Kidney (tissue), 14 donors: ENCODE measurements around the gene ABHD17A. TPM values are rescaled to one million over a fixed set of nuclear protein-coding genes. Genes with fewer than 3 reads are reported as not detected.
A peak's percentile ranks its signal among the peaks of the same experiment; 100 is the strongest.

ENCODE experiments used
- DNase-seq, 5 donors: peaks; one replicate each; pipeline ENCODE4 v3.0.0-alpha.2; 2013 to 2020
- FAIRE-seq: peaks from 2 replicates; lab custom pipeline; 2012; peaks lifted over from hg19 to GRCh38; lab: Jason Lieb, UNC
- H3K27ac ChIP-seq, 2 donors: one replicate each; pipeline ENCODE4 v1.7.0; 2013; ENCODE audit warnings: low read depth in 2 of 2, low read length in 2 of 2, inconsistent platforms in 1 of 2
- H3K27me3 ChIP-seq: one replicate; pipeline ENCODE4 v1.7.1; 2013; ENCODE audit warnings: low read length, inconsistent platforms; ENCODE audit not compliant: control insufficient read depth, insufficient read depth
- H3K36me3 ChIP-seq, 3 donors: one replicate each; pipeline versions ENCODE4 v1.7.0 to v1.7.1; 2013; ENCODE audit warnings: low read length in 3 of 3, control low read depth in 1 of 3, inconsistent platforms in 1 of 3; ENCODE audit not compliant: insufficient read depth in 3 of 3, control insufficient read depth in 2 of 3
- H3K4me1 ChIP-seq, 3 donors: one replicate each; pipeline versions ENCODE4 v1.7.0 to v1.7.1; 2013; ENCODE audit warnings: low read length in 3 of 3, inconsistent platforms in 1 of 3, low read depth in 1 of 3; ENCODE audit not compliant: control insufficient read depth in 2 of 3, insufficient read depth in 2 of 3
- H3K4me3 ChIP-seq, 3 donors: one replicate each; pipeline versions ENCODE4 v1.7.0 to v1.8.1; 2013; ENCODE audit warnings: low read length in 3 of 3, control low read depth in 1 of 3, inconsistent platforms in 1 of 3
- H3K9ac ChIP-seq, 3 donors: one replicate each; pipeline versions ENCODE4 v1.7.0 to v1.7.1; 2013; ENCODE audit warnings: low read length in 3 of 3, control low read depth in 1 of 3, inconsistent platforms in 1 of 3
- H3K9me3 ChIP-seq, 3 donors: one replicate each; pipeline versions ENCODE4 v1.7.0 to v1.7.1; 2013; ENCODE audit warnings: low read length in 3 of 3, control low read depth in 1 of 3, inconsistent platforms in 1 of 3; ENCODE audit not compliant: control insufficient read depth in 2 of 3, insufficient read depth in 1 of 3
- CTCF ChIP-seq: IDR thresholded peaks from 3 replicates; pipeline ENCODE4 v1.5.1; 2012; ENCODE audit warnings: mild to moderate bottlenecking, moderate library complexity, borderline replicate concordance; ENCODE audit not compliant: insufficient read depth; ENCODE audit errors: extremely low read depth
- intact Hi-C: fragments of 100-400 bp; cut with DNase I; formaldehyde crosslinking; loops from one replicate; pipeline ENCODE4 v1.11.1; 2022
- polyA plus RNA-seq: library from polyadenylated mRNA; stranded (reverse); fragments of 350-450 nt; fragmentation: Illumina TruSeq; extraction: RNeasy Lipid Tissue Mini Kit (QIAGEN cat#74804); gene quantifications from one replicate; pipeline ENCODE4 v1.2.3, GENCODE V29; 2014; ENCODE audit warnings: low read depth, low replicate concordance; ENCODE audit not compliant: insufficient read depth
- total RNA-seq: library from RNA; stranded (reverse); fragmentation: NEBNext Ultra II Directional; extraction: Animal tissue kit (Norgen Biotek cat#: 25700); gene quantifications from one replicate; pipeline ENCODE4 v1.2.1, GENCODE V29; 2021
- donor health status: control.
- donor health status: control.
- donor health status: control.
- donor health status: control.
- donor health status: control.
- donor health status: DM: yes; HTN: yes; CAD: no.
- donor health status: Normal renal cell carcinoma (clear cell type).

ABHD17A gene
- total and polyA plus RNA-seq, 2 donors from 2014 or later: 63.8 to 65.1 TPM

DNA sequence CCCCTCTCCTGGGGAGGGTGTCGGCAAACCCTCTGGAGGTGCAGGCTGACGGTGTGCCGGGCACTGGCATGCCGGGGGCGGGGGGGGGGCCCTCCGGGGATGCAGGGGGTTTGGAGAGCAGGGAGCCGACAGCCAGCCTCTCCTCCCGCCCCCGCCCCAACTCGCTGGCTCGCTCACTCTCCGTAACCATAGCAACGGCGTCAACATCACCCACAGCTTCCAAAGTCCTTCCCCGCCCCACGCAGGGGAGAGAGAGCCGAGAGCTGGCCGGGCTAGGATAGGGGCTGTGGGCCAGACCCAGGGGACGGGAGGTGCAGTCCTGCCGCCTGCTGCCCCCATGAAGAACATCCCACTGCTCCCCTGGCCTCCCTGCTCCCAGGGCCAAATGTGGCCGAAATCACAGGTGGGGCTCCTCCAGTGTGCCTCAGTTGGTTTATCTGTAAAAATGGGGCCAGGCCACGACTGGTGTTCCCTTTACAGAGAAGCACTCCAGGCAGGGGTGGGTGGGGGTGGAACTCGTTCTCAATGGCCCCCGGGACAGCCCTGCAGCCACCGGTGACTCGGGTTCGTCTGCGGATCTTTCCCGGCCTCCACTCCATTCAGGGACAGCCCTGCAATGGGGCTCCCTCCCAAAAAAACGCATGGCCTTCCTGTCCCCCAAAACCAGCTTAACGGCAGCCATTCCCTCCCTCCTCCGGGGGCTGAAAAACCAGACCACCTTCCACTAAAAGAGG lies 25.1 kb downstream of the ABHD17A start:
- DNase-seq: peak; percentile 84 to 96 (median 91)
- FAIRE-seq: no peak
- no peak for TF ChIP-seq CTCF
- H3K36me3 ChIP-seq: no peaks in the 10 kb centered on the region
- no peak overlapping the region for H3K27ac ChIP-seq
- no peak overlapping the region for H3K9ac ChIP-seq
- peaks cover 0 to 38% (median 16%) of the 10 kb centered on the region in 3 donors for H3K4me1 ChIP-seq
- peak overlapping the region in 1 of 3 donors; percentile 21 for H3K4me3 ChIP-seq
- H3K27me3 ChIP-seq: no peaks in the 10 kb centered on the region
- intact Hi-C loops: no loop called here
- no peaks in the 10 kb centered on the region for H3K9me3 ChIP-seq

- Histone ChIP-seq H3K27ac (no peak overlapping the region), H3K36me3 (no peaks in the 10 kb centered on the region), H3K4me1 (peaks cover 0 to 38% (median 16%) of the 10 kb centered on the region in 3 donors), H3K4me3 (peak overlapping the region in 1 of 3 donors; percentile 21), H3K9ac (no peak overlapping the region), H3K27me3 (no peaks in the 10 kb centered on the region), H3K9me3 (no peaks in the 10 kb centered on the region)
- no peak for TF ChIP-seq CTCF
- intact Hi-C loops: no loop called here
- FAIRE-seq (no peak), DNase-seq (peak in 2 of 5 donors; percentile 14 to 72)
Measured at GRCh38 chr19:1859331-1859781, 25.9 kb downstream of the ABHD17A start.

DNA sequence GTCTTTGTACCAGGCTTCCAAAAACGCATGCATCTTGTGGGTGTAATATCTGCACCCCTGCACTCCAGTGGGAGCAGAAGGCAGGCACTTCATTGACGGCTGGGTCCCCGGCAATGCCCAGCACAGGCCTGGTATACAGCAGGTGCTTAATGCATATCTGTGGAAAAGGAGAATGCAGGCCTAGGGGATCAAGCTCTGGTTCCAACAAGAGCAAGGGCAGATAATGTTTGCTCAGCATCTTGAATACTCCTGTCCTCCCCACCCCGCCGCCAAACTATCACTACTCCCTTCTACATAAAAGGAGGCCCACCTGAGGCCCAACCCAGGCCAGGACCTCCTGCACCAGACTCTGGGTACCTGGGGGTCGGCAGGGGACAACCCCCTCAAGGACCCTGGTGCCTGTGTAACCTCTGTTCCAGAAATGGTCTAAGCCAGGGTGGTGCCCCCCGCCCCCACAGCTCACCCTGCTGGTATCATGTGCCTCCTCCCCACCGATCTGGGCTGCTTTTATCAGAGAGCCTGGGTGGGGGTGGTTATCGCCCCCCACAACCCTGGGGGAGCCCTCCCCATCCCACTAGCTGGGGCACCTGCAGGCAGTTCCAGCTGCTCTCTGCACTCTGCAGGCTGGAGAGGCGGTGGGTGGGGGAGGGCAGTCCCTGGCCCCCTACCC lies 26.7 kb downstream of the ABHD17A start:
- DNase-seq (peak in 1 of 5 donors; percentile 77), FAIRE-seq (no peak)
- intact Hi-C loops: no loop called here
- Histone ChIP-seq H3K4me3 (no peak overlapping the region), H3K4me1 (peaks cover 0 to 38% (median 16%) of the 10 kb centered on the region in 3 donors), H3K9me3 (no peaks in the 10 kb centered on the region), H3K9ac (no peak overlapping the region), H3K27me3 (no peaks in the 10 kb centered on the region), H3K36me3 (no peaks in the 10 kb centered on the region), H3K27ac (no peak overlapping the region)
- TF ChIP-seq CTCF: no peak
